NCI-H1417 treated with DMSO at 0.1 percent for 48 hours (cell line): ENCODE data around the gene CST4.
"Not testable (repeated sequence)": the region's sequence is repeated elsewhere in the genome, so short reads cannot be mapped to it uniquely, and the experiment has no call there.

Experiments
- DNase-seq: peaks from one replicate; lab custom pipeline; 2025; lab: John Stamatoyannopoulos, UW

The CST4 gene

GRCh38 chr20:23640671-23641667, 47.9 kb downstream of the CST4 start:
- DNase-seq = no peak

- no peak for DNase-seq
These were observed 48.7 kb downstream of the CST4 start for GRCh38 chr20:23640018-23640601.

GRCh38 chr20:23639490-23639958, 49.3 kb downstream of the CST4 start:
- no peak for DNase-seq

GRCh38 chr20:23638309-23638708, 50.5 kb downstream of the CST4 start:
- DNase-seq = no peak

DNA sequence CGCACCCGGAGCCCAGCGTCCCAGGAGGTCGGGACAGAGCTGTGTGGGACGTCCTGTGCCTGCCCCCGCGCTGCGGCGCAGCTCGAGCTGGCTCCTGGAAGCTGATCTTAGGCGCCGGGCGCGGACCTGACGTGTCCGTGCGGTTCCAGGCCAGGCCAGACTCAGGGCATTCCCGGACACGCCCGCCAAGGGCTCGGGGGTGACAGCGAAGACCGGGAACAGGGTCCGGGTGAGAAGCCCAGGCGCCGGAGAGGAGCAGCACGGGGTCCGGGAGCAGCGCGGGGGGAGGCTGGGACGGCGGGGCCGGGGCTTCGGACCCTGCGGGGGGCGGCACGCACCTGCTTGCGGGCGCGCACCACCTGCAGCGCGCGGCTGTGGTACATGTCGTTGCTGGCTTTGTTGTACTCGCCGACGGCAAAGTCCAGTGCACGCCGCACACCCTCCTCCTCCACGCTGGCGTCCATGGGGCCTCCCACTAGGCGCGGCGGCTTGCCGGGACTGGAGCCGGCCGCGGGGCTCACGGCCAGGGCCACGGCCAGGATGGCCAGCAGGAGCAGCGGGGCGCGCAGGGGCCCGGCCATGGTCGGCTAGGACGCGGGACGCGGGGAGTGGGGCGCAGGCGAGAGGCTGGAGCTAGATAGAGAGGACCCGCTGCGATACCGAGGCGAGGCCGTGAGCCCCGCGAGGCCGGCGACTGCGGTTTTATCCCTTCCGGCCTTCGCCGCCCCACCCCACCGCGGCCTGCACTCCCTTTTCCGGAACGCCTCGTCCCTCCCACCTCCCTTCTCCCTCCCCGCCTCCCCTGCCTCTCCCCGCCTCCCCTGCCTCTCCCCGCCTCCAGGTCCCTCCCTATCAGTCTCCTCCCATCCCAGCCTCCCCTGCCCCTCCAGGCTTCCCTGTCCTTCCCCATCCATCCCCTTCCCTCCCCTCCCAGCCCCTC, 51.3 kb downstream of the CST4 start, which contains the start of gene CST3:
Gene CST3 (minus strand): TSS at position 674 of the 940 bp plus-strand sequence. CDS start 93 bp downstream, at position 581.
- DNase-seq = peak; percentile 63

DNA sequence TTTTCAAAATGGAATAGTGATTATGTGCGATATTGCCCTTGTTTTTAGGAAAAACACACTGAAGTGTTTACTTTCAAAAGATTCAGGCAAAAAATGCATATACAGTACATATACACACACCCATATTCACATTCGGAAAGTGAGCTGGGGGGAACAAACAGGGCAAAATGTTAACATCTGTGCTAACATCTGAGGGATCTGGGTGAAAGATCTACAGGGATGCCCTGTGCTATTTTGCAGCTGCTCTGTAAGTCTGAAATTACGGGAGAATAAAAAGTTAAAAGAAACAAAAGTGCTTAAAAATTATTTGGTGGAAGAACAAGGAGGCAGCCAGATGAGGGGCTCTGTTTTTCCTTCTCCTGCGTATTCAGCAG, 51.9 kb downstream of the CST4 start:
- DNase-seq = no peak

DNA sequence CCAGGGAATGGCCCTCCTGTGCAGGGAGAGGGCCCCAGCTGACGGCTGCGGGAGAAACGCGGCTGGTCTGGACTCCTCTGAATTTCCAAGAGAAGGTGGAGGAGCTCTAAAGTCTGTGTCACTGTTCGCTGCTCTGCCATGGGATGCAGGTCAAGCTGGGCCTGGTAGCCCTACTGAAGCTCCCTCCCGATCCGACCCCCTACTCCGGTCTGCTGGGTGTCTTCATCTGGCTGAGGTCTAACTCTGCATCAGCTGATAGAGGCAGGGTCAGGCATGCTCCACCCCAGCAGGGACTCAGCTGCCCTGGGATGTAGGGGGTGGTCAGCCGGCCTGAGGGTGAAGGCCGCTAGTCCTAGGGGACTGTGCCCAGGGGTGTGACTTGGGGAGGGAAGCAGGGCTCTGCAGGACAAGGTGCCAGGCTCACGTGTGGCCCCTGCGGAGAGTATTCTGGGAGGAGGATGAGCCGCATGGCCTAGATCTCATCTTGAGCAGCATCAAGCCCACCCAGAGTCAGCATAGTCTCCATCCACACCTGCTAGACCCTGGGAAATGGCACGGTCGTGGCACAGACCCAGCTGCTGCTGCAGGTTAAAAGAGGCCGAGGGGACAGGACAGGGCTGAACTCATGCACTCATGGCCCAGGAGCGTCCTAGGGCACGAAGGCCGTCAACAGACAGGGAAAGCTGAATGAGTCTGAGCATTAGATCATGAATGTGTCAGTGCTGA, 52.5 kb downstream of the CST4 start:
- DNase-seq = no peak

GRCh38 chr20:23635768-23636090, 53.1 kb downstream of the CST4 start:
- DNase-seq = not testable (repeated sequence)
